A673 (cell line): ENCODE results near the gene DDX39B. TPM values are rescaled to one million over a fixed set of nuclear protein-coding genes. Genes with fewer than 3 reads are reported as not detected.

Experiments used
- BruUV-seq: library from RNA; stranded (reverse); fragments of 400-500 nt; replicated peaks from 2 replicates; lab custom pipeline; 2021; lab: Mats Ljungman, UMichigan
- CTCF ChIA-PET: fragments of 300-600 bp; sonication (Branson Sonifier 250); formaldehyde crosslinking; loops from one replicate; lab custom pipeline; 2022; ENCODE audit warnings: antibody characterized with exemption; lab: Charles Lee
- POLR2A ChIA-PET: fragments of 300-600 bp; sonication (Branson Sonifier 250); formaldehyde crosslinking; loops from one replicate; lab custom pipeline; 2022; ENCODE audit warnings: antibody characterized with exemption; ENCODE audit not compliant: low non-redundant PET; lab: Charles Lee
- DNase-seq: peaks from one replicate; pipeline ENCODE4 v3.0.0-alpha.2; 2015; ENCODE audit warnings: low spot score
- H3K27ac ChIP-seq: fragments of 200-600 bp; sonication (generic); 2 replicates; pipeline ENCODE4 v1.5.1; 2016; ENCODE audit warnings: mixed run types, low read depth, mild to moderate bottlenecking, mixed read lengths, antibody characterized with exemption, low read length; ENCODE audit not compliant: poor library complexity, severe bottlenecking
- H3K27me3 ChIP-seq: fragments of 200-600 bp; sonication (generic); replicated peaks from 2 replicates; pipeline ENCODE4 v1.6.1; 2017; ENCODE audit warnings: mixed run types, low read depth, mild to moderate bottlenecking, mixed read lengths, antibody characterized with exemption, low read length; ENCODE audit not compliant: insufficient read depth, poor library complexity
- H3K36me3 ChIP-seq: fragments of 200-600 bp; sonication (generic); 2 replicates; pipeline ENCODE4 v1.6.1; 2016; ENCODE audit warnings: mixed run types, mild to moderate bottlenecking, mixed read lengths, antibody characterized with exemption, low read length; ENCODE audit not compliant: insufficient read depth, poor library complexity, severe bottlenecking
- H3K4me1 ChIP-seq: fragments of 200-600 bp; sonication (generic); 2 replicates; pipeline ENCODE4 v1.6.1; 2017; ENCODE audit warnings: mixed run types, mild to moderate bottlenecking, mixed read lengths, antibody characterized with exemption, low read length; ENCODE audit not compliant: insufficient read depth, poor library complexity, severe bottlenecking
- H3K4me3 ChIP-seq: fragments of 200-600 bp; sonication (generic); 2 replicates; pipeline ENCODE4 v1.5.1; 2016; ENCODE audit warnings: low read depth, mixed run types, mild to moderate bottlenecking, mixed read lengths, low read length; ENCODE audit not compliant: poor library complexity, severe bottlenecking
- H3K9me3 ChIP-seq: fragments of 200-600 bp; sonication (generic); 2 replicates; pipeline ENCODE4 v1.6.1; 2016; ENCODE audit warnings: mixed run types, low read depth, mild to moderate bottlenecking, mixed read lengths, antibody characterized with exemption, low read length; ENCODE audit not compliant: poor library complexity, severe bottlenecking
- EZH2 ChIP-seq: fragments of 200-600 bp; sonication (generic); IDR thresholded peaks from 2 replicates; pipeline ENCODE4 v1.6.1; 2017; ENCODE audit warnings: borderline replicate concordance, low read depth, mild to moderate bottlenecking, mixed read lengths, antibody characterized with exemption, low read length; ENCODE audit not compliant: poor library complexity, severe bottlenecking
- intact Hi-C: fragments of 100-400 bp; cut with micrococcal nuclease; formaldehyde crosslinking; loops from one replicate; pipeline ENCODE4 v1.10.0; 2022; ENCODE audit not compliant: unreplicated experiment
- total RNA-seq: library from RNA; stranded (reverse); gene quantifications from 2 replicates; pipeline ENCODE4 v1.2.3, GENCODE V29; 2021
- TF ChIP-seq, protein P1 (sequence below): fragments of 300-800, 200-600 bp; sonication (generic); conservative IDR thresholded peaks from 2 replicates; pipeline ENCODE4 v1.5.1; 2017; ENCODE audit warnings: low read depth, mild to moderate bottlenecking, antibody characterized with exemption, low read length, moderate library complexity, mixed read lengths

Gene DDX39B
- total RNA-seq, 1 experiment from 2014 or later: 558 TPM

- no TSS peak for BruUV-seq
- H3K4me1 ChIP-seq: no peaks in the 10 kb centered on the region
- ChIA-PET CTCF (interaction anchor here (0.7 kb wide), 1 partner anchor 395 kb away, joined by 4 read pairs; no protein-coding TSS in a partner anchor), POLR2A (interaction anchor here (0.6 kb wide), 1 partner anchor 13 kb away, joined by 3 read pairs; no protein-coding TSS in a partner anchor)
- no peak overlapping the region for H3K4me3 ChIP-seq
- no peak for TF ChIP-seq EZH2
- TF ChIP-seq, protein P1, sequence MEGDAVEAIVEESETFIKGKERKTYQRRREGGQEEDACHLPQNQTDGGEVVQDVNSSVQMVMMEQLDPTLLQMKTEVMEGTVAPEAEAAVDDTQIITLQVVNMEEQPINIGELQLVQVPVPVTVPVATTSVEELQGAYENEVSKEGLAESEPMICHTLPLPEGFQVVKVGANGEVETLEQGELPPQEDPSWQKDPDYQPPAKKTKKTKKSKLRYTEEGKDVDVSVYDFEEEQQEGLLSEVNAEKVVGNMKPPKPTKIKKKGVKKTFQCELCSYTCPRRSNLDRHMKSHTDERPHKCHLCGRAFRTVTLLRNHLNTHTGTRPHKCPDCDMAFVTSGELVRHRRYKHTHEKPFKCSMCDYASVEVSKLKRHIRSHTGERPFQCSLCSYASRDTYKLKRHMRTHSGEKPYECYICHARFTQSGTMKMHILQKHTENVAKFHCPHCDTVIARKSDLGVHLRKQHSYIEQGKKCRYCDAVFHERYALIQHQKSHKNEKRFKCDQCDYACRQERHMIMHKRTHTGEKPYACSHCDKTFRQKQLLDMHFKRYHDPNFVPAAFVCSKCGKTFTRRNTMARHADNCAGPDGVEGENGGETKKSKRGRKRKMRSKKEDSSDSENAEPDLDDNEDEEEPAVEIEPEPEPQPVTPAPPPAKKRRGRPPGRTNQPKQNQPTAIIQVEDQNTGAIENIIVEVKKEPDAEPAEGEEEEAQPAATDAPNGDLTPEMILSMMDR: no peak
- H3K27ac ChIP-seq: no peak overlapping the region
- no peaks in the 10 kb centered on the region for H3K9me3 ChIP-seq
- intact Hi-C loops: no loop called here
- peaks cover 13% of the 10 kb centered on the region for H3K36me3 ChIP-seq
- H3K27me3 ChIP-seq: no peaks in the 10 kb centered on the region
- no peak for DNase-seq
Measured at GRCh38 chr6:31525932-31526591, 15.7 kb downstream of the DDX39B start.

DNA sequence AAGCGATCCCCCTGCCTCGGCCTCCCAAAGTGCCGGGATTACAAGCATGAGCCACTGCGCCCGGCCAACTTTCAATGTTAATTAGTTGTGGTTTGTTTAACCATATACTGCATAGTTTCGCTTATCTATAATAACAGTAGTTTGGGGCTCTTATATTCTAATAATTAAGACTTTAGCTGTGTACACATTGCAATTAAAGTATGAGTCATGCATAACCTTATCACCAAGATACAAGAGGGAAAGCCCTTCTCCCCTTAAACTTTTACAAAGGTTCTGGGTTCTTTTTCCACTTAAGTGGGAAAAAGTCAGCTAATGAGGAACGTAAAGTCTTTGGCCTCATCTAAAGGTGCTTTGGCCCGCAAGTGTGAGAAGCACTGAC, 16.3 kb downstream of the DDX39B start:
- Histone ChIP-seq H3K4me3 (no peak overlapping the region), H3K27me3 (no peaks in the 10 kb centered on the region), H3K36me3 (peaks cover 8% of the 10 kb centered on the region), H3K9me3 (no peaks in the 10 kb centered on the region), H3K27ac (no peak overlapping the region), H3K4me1 (no peaks in the 10 kb centered on the region)
- intact Hi-C loops: no loop called here
- no TSS peak for BruUV-seq
- DNase-seq: no peak
- CTCF ChIA-PET: interaction anchor here (0.7 kb wide), 2 partner anchors 395 to 872 kb away, joined by 4 read pairs; no protein-coding TSS in a partner anchor
- TF ChIP-seq, protein P1: no peak
- TF ChIP-seq EZH2: no peak
- POLR2A ChIA-PET: interaction anchor here (0.6 kb wide), 1 partner anchor 13 kb away, joined by 3 read pairs; no protein-coding TSS in a partner anchor

DNA sequence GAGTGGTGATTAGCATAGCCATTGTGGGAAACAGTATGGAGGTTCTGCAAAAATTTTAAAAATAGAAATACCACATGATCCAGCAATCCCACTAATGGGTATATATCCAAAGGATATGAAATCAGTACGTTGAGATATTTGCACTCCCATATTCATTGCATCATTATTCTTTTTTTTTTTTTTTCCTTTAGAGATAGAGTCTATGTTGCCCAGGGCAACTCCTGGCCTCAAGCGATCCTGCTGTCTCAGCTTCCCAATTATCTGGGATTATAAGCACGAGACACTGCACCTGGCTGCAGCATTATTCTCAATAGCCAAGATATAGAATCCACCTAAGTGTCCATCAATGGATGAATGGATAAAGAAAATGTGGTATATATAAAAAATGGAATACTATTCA, 20.0 kb downstream of the DDX39B start:
- no peak for DNase-seq
- intact Hi-C loops: no loop called here
- BruUV-seq: no TSS peak
- no peaks in the 10 kb centered on the region for H3K27me3 ChIP-seq
- no peaks in the 10 kb centered on the region for H3K9me3 ChIP-seq
- TF ChIP-seq, protein P1: no peak
- no peak for TF ChIP-seq EZH2
- POLR2A ChIA-PET: no interaction called here
- no peak overlapping the region for H3K4me3 ChIP-seq
- no peaks in the 10 kb centered on the region for H3K36me3 ChIP-seq
- H3K27ac ChIP-seq: no peak overlapping the region
- no peaks in the 10 kb centered on the region for H3K4me1 ChIP-seq
- CTCF ChIA-PET: no interaction called here
